Measurements from ENCODE around the gene MYL5.
A peak's percentile ranks its signal among the peaks of the same experiment; 100 is the strongest.
"Not testable (repeated sequence)": the region's sequence is repeated elsewhere in the genome, so short reads cannot be mapped to it uniquely, and the experiment has no call there.

MYL5 gene

GRCh38 chr4:657834-658667 is 16.3 kb upstream of the MYL5 start:
- DNase-seq, result no peak

GRCh38 chr4:658681-659667 is 15.4 kb upstream of the MYL5 start:
- DNase-seq, result no peak

DNA sequence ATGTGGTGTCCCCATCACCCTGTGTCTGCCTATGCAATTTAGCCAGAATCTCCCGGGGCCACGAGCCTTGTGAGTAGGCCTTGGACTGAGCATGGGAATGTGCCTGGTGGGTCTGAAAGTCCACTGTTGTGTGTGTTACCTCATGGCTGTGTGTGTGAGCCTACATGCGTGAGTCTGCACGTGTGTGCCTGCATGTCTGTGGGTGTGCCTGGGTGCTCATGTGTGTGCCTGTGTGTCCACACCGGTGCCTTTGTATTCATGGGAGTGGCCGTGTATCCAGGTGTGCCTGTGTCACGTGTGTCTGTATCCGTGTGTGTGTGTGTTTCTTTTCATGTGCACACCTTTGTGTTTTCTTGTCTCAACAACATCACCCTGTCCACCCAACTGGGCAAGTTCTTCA is 14.5 kb upstream of the MYL5 start:
- DNase-seq, result no peak

DNA sequence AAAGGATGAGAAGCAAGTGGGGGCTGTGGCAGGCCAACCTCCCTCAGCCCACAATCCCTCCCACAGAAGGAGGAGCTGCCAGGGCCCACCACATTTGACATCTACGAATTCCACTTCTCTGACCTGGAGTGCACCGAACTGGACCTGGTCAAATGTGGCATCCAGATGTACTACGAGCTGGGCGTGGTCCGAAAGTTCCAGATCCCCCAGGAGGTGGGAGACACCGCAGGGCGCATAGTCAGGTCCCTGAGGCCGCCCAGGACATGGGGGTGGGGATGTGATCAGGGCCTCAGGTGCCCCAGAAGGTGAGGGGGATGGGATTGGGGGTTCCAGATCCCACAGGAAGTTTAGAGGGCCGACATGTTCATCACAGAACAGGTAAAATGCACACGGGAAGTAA is 13.9 kb upstream of the MYL5 start:
- DNase-seq, result no peak

DNA sequence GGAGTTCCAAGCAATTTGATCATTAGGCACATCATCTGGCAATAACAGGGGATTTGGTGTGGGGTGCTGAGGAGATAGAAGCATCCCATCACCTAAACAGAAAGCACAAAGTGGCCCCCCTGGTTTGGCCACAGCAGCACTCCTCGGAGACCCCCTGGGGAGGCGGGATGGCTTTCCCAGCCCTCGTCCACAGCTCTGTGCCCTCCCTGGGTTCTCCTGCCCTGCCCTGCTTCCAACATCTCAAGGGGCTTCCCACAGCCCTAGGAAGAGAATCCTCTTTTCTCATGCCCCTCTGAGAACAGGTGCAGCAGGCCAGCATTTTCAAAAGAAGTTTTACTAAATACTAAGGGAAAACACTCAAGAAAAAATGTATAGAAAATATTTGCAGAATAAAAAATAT is 13.1 kb upstream of the MYL5 start:
- DNase-seq, result no peak

GRCh38 chr4:661881-662761 is 12.2 kb upstream of the MYL5 start:
- DNase-seq, result no peak

DNA sequence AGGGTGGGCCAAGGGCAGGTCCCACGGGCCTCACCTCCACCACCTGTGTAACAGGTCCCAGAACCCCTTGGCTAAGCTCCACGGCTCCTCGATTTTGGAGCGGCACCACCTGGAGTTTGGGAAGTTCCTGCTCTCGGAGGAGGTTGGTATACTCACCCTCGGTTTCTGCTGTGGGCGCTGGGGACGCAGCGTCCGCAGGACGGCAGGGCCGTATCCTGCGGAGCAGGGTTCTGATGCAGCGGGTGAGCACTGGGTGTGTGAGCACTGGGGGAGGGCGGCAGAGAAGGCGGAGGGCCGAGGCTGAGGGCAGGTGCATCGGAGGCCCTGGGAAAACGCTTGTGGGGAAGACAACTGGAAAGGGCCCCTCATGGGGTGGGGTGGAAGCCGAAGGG is 11.3 kb upstream of the MYL5 start:
- no peak for DNase-seq

DNA sequence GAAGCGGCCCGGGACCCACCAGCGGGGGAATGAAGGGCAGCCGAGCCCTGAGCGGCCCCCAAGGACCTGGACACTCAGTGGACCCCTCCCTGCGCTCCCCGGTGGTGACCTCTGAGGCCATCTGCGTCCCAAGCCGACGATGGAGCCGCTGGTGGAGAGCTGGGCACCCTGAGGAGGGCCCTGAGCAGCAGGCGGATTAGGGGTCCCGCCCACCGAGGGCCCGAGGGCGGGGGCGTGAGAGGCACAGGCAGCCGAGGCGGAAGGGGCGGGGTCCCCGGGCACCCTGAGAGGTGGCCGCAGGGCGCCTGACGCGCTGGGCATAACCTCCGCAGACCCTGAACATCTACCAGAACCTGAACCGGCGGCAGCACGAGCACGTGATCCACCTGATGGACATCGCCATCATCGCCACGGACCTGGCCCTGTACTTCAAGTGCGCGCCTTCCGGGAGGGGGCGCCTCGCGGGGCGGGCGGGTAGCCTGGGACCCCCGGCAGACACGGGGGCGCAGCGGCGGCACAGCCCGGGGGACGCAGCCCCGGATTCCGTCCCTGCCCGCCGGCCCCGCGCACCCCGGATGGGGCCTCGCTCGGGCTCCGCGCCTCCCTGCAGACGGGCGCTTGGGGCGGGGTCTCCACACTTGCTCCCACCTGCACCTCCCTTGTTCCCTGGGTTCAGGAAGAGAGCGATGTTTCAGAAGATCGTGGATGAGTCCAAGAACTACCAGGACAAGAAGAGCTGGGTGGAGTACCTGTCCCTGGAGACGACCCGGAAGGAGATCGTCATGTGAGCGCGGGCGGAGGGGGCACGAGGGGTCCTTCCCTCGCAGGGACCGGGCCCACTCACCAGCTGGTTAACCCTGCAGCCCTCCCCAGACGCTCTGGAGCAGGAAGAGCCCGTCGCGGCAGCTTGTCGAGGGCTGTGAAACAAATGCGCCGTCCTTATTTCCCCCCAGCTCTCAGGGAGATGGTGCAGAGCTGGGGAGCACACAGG is 10.6 kb upstream of the MYL5 start:
- DNase-seq, result peak; percentile 51 to 89 (median 54)

- peak in 1 of 5 experiments; percentile 1 for DNase-seq
Observed at GRCh38 chr4:664713-665231, 9.6 kb upstream of the MYL5 start.

GRCh38 chr4:665381-665750 is 9.0 kb upstream of the MYL5 start:
- DNase-seq, result peak in 1 of 5 experiments; percentile 0

DNA sequence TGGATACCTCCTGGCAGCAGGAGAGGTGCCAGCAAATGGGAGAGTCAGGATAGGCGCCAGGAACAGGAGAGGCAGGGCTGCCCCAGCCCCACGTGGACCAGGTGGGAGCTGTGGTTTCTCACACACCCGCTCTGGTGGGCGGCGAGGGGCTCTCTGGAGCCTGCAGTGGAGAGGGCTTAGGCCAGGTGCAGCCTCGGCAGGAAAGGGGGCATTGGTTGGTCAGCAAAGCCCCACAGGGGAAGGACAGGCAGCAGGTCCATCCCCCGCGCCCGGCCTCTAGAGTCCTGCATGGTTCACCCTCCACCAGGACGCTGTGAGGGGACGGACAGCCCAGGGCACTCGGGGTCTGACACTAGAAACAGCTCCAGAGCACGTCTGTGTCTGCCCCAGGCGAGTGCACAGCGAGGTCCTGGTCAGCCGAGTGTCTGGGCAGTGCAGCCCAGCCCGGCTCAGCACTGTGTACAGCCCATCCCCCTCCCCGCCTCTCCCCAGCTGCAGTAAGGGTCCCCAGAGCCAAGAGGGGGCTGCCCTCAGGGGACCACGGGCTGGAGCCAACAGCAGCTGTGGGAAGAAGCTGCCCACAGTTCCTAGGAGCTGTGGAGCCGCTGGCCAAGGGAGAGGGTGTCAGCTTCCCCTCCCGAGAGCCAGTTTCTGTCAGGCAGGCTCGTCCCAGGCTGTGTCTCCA is 8.4 kb upstream of the MYL5 start:
- peak in 1 of 5 experiments; percentile 3 for DNase-seq

GRCh38 chr4:666436-666810 is 7.9 kb upstream of the MYL5 start:
- peak in 1 of 5 experiments; percentile 0 for DNase-seq

DNA sequence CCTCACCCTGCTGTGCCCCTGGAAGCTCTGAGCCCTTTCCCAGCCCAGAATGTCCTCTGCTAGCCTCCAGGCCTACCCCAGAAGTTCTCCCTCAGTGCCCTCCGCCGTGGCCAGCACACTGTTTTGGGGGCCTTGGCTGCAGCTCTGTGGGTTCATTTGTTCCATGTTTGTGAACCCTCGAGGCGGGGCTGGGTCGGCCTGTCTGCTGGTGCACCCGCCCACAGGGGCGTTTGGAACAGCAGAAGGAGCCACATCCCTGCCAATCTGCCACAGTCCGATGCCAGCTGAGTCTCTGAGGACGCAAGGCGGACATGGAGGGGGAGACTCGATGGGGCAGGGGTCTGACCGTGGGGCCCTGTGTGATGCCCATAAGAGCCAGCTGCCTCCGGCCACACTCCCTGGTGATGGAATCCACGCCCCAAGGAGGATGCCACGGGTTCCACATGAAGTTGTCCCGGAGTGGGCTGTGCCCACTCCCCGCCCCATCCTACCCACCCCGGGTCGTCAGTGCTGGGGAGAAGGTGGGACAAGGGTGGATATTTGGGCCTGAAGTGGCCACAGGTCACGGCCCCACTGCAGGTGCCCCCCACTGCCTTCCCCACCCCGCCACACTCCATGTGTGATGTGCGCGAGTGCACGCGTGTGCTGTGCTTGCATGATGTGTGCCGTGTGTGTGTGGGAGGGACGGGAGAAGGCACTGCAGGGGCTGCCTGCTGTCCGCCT is 7.4 kb upstream of the MYL5 start:
- peak in 1 of 5 experiments; percentile 3 for DNase-seq

DNA sequence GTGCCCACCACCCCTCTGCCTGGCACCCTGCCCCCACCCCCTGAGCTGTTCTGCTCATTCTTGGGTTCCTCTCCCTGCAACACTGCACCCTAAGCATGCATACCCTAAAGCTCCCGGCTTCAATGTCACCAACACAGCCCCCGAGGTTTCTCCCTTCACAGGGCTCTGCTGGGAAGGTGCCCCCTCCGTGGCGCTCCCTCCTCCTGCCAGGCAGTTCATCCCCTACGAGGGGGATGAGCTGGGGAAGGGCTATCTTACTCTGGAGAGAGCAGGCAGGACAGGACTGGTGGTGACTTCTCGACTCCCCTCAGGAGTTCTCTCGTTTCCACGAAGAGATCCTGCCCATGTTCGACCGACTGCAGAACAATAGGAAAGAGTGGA is 6.8 kb upstream of the MYL5 start:
- DNase-seq, result peak in 1 of 5 experiments; percentile 0

DNA sequence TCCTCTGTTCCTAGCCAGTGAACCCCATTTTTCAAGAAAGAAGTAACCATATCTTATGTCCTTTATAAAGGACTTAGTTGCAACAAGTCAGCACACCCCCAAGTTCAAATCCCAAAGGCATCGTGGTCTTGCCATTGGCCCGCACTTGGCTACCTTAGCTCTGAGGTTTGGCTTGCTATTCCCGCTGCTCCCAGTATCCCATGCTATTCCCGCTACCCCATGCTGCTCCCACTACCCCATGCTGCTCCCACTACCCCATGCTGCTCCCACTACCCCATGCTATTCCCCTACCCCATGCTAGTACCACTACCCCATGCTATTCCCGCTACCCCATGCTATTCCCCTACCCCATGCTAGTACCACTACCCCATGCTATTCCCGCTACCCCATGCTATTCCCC is 6.1 kb upstream of the MYL5 start:
- peak in 1 of 5 experiments; percentile 1 for DNase-seq

GRCh38 chr4:669806-670559 is 4.4 kb upstream of the MYL5 start:
- not testable (repeated sequence) for DNase-seq

DNA sequence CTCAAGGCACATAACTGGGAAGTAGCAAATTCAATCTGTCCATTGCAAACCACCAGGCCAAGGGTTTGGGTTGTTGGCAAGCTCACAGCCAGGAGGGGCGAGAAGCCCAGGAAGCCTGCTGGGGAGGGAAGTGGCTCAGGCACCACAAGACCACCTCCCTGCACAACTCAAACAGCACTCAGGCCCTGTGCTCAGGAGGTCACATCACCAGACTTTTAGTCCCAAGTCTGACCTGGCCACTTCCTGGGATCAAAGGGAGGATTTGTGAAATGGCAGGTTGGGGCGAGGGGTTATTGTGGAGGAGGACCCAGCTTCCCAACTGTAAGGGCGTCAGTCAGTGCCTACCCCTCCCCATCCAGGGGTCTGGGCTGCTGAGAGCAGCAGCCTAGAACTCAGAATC is 2.6 kb upstream of the MYL5 start:
- no peak for DNase-seq

- no peak for DNase-seq
Observed at GRCh38 chr4:673349-674091, 822 bp upstream of the MYL5 start.
